Colonic mucosa (tissue), 4 donors: ENCODE data around the gene SURF6. TPM values are rescaled to one million over a fixed set of nuclear protein-coding genes. Genes with fewer than 3 reads are reported as not detected.

Source experiments
- DNase-seq: peaks from one replicate; pipeline ENCODE4 v3.0.0-alpha.2; 2020
- H3K27ac ChIP-seq: fragments of 200-600 bp; one replicate; pipeline ENCODE4 v1.8.0; 2021
- H3K27me3 ChIP-seq: fragments of 200-600 bp; one replicate; pipeline ENCODE4 v1.8.0; 2021
- H3K36me3 ChIP-seq: fragments of 200-600 bp; one replicate; pipeline ENCODE4 v1.8.0; 2021
- H3K4me1 ChIP-seq: fragments of 200-600 bp; one replicate; pipeline ENCODE4 v1.8.0; 2021; ENCODE audit warnings: mild to moderate bottlenecking
- H3K4me3 ChIP-seq: fragments of 200-600 bp; one replicate; pipeline ENCODE4 v1.8.0; 2021
- H3K9ac ChIP-seq, 2 donors: one replicate each; pipeline ENCODE4 v1.7.0; 2013; ENCODE audit warnings: control low read depth in 2 of 2, low read depth in 2 of 2, low read length in 2 of 2
- H3K9me3 ChIP-seq: fragments of 200-600 bp; one replicate; pipeline ENCODE4 v1.8.0; 2021
- intact Hi-C: fragments of 100-400 bp; cut with DNase I; formaldehyde crosslinking; loops from one replicate; pipeline ENCODE4 v1.14.1; 2022
- total RNA-seq, 2 donors: library from RNA; stranded (reverse); fragmentation: NEBNext Ultra II Directional in 1 of 2; extraction: Animal tissue kit (Norgen Biotek cat#: 25700) in 1 of 2; gene quantifications; one replicate each; pipeline ENCODE4 v1.2.1, GENCODE V29; 2021
- TF ChIP-seq, protein P1 (sequence below): fragments of 200-600 bp; IDR thresholded peaks from one replicate; pipeline ENCODE4 v1.8.0; 2022; ENCODE audit warnings: antibody characterized with exemption, mild to moderate bottlenecking
- donor health status: healthy.
- donor health status: DM: no; HTN: no; CAD: no.
- donor health status: DM: no; HTN: no; CAD: no.

Gene SURF6
- total RNA-seq, 2 donors from 2014 or later, result 16.0 to 41.2 TPM

DNA sequence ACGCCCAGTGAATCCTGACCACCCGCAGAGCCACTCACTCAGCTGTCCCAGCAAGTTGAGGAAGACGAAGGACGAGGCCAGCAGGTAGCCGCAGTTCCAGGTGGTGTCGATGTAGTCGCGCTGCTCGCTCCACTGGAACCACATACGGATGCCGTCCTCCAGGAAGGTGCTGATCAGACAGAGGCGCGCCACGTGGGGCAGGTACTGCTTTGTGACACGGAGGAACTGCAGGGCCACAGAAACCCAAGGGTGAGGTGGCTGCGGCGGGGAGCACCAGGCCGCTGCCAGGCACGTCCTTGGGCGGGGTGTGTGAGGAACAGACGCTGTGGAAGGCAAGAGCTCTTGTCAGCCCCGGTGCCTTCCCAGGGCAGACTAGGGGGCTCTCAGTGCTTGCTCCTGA is 31.2 kb upstream of the SURF6 start:
- Histone ChIP-seq H3K9ac (peak overlapping the region in 1 of 2 donors; percentile 41), H3K27ac (no peak overlapping the region), H3K4me3 (no peak overlapping the region), H3K36me3 (peaks cover 20% of the 10 kb centered on the region), H3K27me3 (no peaks in the 10 kb centered on the region), H3K9me3 (no peaks in the 10 kb centered on the region), H3K4me1 (peaks cover 29% of the 10 kb centered on the region)
- no peak for DNase-seq
- intact Hi-C loops, result no loop called here
- TF ChIP-seq, protein P1, sequence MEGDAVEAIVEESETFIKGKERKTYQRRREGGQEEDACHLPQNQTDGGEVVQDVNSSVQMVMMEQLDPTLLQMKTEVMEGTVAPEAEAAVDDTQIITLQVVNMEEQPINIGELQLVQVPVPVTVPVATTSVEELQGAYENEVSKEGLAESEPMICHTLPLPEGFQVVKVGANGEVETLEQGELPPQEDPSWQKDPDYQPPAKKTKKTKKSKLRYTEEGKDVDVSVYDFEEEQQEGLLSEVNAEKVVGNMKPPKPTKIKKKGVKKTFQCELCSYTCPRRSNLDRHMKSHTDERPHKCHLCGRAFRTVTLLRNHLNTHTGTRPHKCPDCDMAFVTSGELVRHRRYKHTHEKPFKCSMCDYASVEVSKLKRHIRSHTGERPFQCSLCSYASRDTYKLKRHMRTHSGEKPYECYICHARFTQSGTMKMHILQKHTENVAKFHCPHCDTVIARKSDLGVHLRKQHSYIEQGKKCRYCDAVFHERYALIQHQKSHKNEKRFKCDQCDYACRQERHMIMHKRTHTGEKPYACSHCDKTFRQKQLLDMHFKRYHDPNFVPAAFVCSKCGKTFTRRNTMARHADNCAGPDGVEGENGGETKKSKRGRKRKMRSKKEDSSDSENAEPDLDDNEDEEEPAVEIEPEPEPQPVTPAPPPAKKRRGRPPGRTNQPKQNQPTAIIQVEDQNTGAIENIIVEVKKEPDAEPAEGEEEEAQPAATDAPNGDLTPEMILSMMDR, result no peak

DNA sequence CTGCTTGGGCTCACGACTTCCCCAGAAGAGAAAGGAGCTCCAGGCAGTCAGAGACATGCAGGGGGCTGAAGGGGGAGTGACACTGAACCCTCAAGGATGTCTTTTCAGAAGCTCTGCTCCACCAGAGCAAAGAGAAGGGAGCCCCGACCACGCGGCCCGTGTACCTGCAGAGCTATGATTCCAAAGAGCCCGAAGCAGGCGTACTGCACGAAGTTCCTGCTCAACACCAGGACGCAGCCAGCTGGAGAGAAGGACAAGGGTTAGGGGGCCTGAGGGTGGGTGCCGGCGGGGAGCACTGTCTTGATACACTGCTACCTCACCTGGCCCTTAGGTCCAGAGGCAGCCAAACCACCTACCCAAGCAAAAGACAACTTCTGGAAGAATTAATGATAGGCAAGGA is 30.4 kb upstream of the SURF6 start:
- Histone ChIP-seq H3K27me3 (no peaks in the 10 kb centered on the region), H3K9me3 (no peaks in the 10 kb centered on the region), H3K27ac (no peak overlapping the region), H3K9ac (no peak overlapping the region), H3K4me1 (peaks cover 26% of the 10 kb centered on the region), H3K36me3 (peaks cover 23% of the 10 kb centered on the region), H3K4me3 (no peak overlapping the region)
- TF ChIP-seq, protein P1, result no peak
- intact Hi-C loops, result no loop called here
- DNase-seq, result no peak

DNA sequence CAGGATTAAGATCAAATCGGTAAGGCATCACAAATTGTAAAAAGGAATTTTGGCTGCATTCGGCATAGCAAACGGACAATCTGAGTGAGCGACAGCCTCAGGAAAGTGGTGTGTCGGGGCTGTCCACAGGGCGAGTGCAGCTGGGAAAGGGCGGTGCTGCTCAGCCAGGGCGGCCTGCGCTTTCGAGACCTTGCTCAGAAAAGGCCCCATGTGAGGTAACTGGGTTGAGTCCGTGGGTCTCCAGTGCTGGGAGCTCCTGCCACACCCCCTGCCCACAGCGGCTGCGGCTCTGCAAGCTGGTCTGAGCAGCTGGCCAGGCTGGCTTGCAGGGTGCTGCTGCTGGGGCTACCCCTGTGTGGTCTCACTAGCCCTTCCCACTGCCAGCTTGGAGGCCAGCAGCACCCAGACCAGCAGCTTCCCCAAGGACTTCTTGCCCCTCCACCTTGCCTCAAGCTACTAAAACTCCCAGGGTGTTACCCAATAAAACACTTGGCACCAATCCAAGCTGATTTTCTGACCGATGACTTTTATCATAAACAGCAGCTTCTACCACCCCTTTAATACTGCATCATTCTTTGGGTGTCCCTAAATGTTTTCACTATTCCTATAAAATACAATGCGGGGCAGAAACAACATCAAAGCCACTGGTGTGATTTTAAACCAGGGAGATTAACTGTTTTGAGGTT is 26.5 kb upstream of the SURF6 start:
- DNase-seq, result no peak
- H3K27ac ChIP-seq, result no peak overlapping the region
- no peak overlapping the region for H3K9ac ChIP-seq
- TF ChIP-seq, protein P1, result no peak
- H3K4me1 ChIP-seq, result peaks cover 3% of the 10 kb centered on the region
- no peak overlapping the region for H3K4me3 ChIP-seq
- H3K27me3 ChIP-seq, result no peaks in the 10 kb centered on the region
- intact Hi-C loops, result no loop called here
- H3K36me3 ChIP-seq, result peaks cover 23% of the 10 kb centered on the region
- no peaks in the 10 kb centered on the region for H3K9me3 ChIP-seq

DNA sequence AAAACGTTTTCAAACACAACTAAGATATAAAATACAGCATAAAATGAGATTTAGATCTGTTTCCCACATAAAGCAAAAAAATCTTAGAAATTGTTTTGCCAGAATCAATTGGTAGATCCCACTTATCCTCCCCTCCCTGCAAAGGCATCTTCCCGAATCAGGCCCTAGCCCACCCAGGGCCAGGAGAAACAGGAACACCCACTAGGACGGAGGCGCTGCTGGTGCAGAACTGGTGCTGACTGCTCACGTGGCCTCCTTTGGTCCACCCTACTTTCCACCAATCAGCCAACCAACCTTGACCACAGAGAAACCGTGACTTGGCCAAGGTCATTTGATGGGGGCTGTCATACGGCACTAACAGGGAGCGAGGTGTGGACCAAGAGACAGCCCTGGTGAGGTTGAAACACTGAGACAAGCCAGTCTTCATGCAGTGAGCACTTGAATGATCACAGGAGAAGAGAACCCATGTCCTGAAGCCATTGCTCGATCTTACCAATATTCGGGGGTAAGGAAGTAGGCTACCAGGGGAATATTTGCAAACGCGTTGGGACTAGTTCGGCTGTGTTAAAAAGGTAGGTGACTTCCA is 25.6 kb upstream of the SURF6 start:
- no peaks in the 10 kb centered on the region for H3K27me3 ChIP-seq
- H3K9ac ChIP-seq, result no peak overlapping the region
- H3K9me3 ChIP-seq, result no peaks in the 10 kb centered on the region
- TF ChIP-seq, protein P1, result no peak
- peaks cover 23% of the 10 kb centered on the region for H3K36me3 ChIP-seq
- no peak for DNase-seq
- no peak overlapping the region for H3K4me3 ChIP-seq
- H3K27ac ChIP-seq, result no peak overlapping the region
- H3K4me1 ChIP-seq, result peaks cover 9% of the 10 kb centered on the region
- intact Hi-C loops, result no loop called here

DNA sequence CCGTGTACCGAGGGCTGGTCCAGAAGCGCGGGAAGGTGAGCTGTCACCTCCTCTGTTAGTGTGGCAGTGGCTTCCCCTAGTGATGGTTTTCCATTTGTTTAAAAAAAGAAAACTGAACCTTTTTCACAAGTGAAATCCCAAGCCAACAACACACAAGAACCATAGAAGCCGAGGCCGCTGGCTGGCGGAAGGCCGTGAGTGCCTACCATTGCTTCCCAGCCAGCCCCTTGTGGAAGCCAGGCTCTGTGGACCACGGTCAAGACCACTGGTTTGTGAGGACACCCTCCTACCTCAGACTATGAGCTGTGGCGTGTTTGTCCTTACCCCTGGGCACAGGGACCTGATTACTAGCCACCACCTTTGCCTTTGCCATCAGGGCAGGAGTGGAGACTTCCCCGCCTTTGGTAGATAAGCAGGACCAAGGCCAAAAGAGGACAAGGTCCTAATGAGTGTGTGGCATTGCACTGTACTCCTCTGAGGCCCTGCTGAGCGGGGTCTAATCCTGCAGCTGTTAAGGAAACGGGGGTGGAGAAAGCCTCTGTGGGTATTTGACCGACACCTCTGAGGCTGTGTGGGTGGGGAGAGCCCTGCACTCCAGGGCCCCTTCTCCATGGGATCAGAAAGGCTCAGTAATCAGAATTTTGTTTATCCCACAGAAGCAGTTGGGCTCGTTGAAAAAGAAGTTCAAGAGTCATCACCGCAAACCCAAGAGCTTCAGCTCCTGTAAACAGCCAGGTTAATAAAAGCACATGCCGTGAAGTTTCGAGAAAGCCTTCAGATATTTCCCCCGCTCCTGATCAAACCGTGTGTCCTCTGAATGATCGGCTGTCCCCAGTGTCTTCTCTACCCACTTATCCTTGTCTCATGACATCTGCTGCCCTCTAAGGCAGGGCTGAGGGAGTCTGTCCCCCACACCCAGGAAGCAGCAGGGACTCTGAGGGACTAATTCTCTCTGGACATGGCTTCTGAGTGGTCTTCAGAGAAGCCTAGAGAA is 24.7 kb upstream of the SURF6 start:
- peaks cover 22% of the 10 kb centered on the region for H3K36me3 ChIP-seq
- H3K4me3 ChIP-seq, result no peak overlapping the region
- H3K27ac ChIP-seq, result no peak overlapping the region
- peaks cover 9% of the 10 kb centered on the region for H3K4me1 ChIP-seq
- intact Hi-C loops, result no loop called here
- no peaks in the 10 kb centered on the region for H3K9me3 ChIP-seq
- TF ChIP-seq, protein P1, result no peak
- no peak overlapping the region for H3K9ac ChIP-seq
- H3K27me3 ChIP-seq, result no peaks in the 10 kb centered on the region
- DNase-seq, result no peak
